Caco-2 (cell line): ENCODE measurements around the gene CEBPG. TPM values are rescaled to one million over a fixed set of nuclear protein-coding genes. Genes with fewer than 3 reads are reported as not detected.

Experiments used
- BruUV-seq: library from RNA; stranded (reverse); fragments of 400-500 nt; replicated peaks from 2 replicates; lab custom pipeline; 2021; lab: Mats Ljungman, UMichigan
- CTCF ChIA-PET: fragments of 300-600 bp; sonication (Branson Sonifier 250); formaldehyde crosslinking; loops from one replicate; lab custom pipeline; 2022; ENCODE audit warnings: antibody characterized with exemption; lab: Charles Lee
- POLR2A ChIA-PET: fragments of 300-600 bp; sonication (Branson Sonifier 250); formaldehyde crosslinking; loops from one replicate; lab custom pipeline; 2022; ENCODE audit warnings: antibody characterized with exemption; lab: Charles Lee
- DNase-seq, 2 experiments: peaks; one replicate each; pipeline versions ENCODE4 v3.0.0 to v3.0.0-alpha.2; 2020 to 2022
- H3K27me3 ChIP-seq: replicated peaks from 2 replicates; pipeline ENCODE4 v1.6.0; 2011; ENCODE audit warnings: low read length; ENCODE audit not compliant: control insufficient read depth, insufficient read depth
- H3K36me3 ChIP-seq: 2 replicates; pipeline ENCODE4 v1.5.1; 2011; ENCODE audit warnings: low read length; ENCODE audit not compliant: control insufficient read depth, insufficient read depth
- H3K4me1 ChIP-seq: fragments of 250-450 bp; sonication (Bioruptor Pico); 2 replicates; pipeline ENCODE4 v1.5.1; 2020; ENCODE audit warnings: mild to moderate bottlenecking
- H3K4me3 ChIP-seq: 2 replicates; pipeline ENCODE4 v1.5.1; 2011; ENCODE audit warnings: low read depth, mild to moderate bottlenecking, control low read depth, low read length
- H3K9me3 ChIP-seq: fragments of 250-450 bp; sonication (Bioruptor Pico); 2 replicates; pipeline ENCODE4 v1.5.1; 2020; ENCODE audit warnings: mild to moderate bottlenecking, moderate library complexity
- H3K27ac Mint-ChIP-seq: one replicate; pipeline ENCODE4 v1.8.0; 2022; ENCODE audit warnings: mixed read lengths; ENCODE audit not compliant: unreplicated experiment
- H3K27me3 Mint-ChIP-seq: one replicate; pipeline ENCODE4 v1.8.0; 2022; ENCODE audit warnings: mixed read lengths; ENCODE audit not compliant: insufficient read depth, unreplicated experiment
- H3K36me3 Mint-ChIP-seq: one replicate; pipeline ENCODE4 v1.8.0; 2022; ENCODE audit warnings: mild to moderate bottlenecking, mixed read lengths; ENCODE audit not compliant: insufficient read depth, unreplicated experiment
- H3K4me1 Mint-ChIP-seq: one replicate; pipeline ENCODE4 v1.8.0; 2022; ENCODE audit warnings: low read depth, mixed read lengths; ENCODE audit not compliant: unreplicated experiment
- H3K4me3 Mint-ChIP-seq: one replicate; pipeline ENCODE4 v1.8.0; 2022; ENCODE audit warnings: mild to moderate bottlenecking, moderate library complexity, mixed read lengths; ENCODE audit not compliant: unreplicated experiment
- H3K9me3 Mint-ChIP-seq: one replicate; pipeline ENCODE4 v1.8.0; 2022; ENCODE audit warnings: mixed read lengths; ENCODE audit not compliant: unreplicated experiment
- CTCF ChIP-seq, 2 experiments: fragments of 200-600 bp in 1 of 2; IDR thresholded peaks; 1 replicate in 1 of 2; 2 replicates in 1 of 2; pipeline versions ENCODE4 v1.5.1 to v1.8.0; 2011 to 2022; ENCODE audit warnings: antibody characterized with exemption in 1 of 2, control low read depth in 1 of 2, inconsistent platforms in 1 of 2, low read depth in 1 of 2, low read length in 1 of 2, mild to moderate bottlenecking in 1 of 2, moderate library complexity in 1 of 2; ENCODE audit not compliant: insufficient read depth in 1 of 2, severe bottlenecking in 1 of 2, unreplicated experiment in 1 of 2
- intact Hi-C: fragments of 100-400 bp; cut with micrococcal nuclease; formaldehyde crosslinking; loops from one replicate; pipeline ENCODE4 v1.10.0; 2022; ENCODE audit not compliant: unreplicated experiment
- total RNA-seq: library from RNA; stranded (reverse); gene quantifications from 2 replicates; pipeline ENCODE4 v1.2.3, GENCODE V29; 2022

CEBPG gene
- total RNA-seq, 1 experiment from 2014 or later = 79.4 TPM

- BruUV-seq = no TSS peak
- Mint-ChIP-seq H3K4me3 (no peak overlapping the region), H3K36me3 (no peaks in the 10 kb centered on the region), H3K27ac (no peak overlapping the region), H3K4me1 (no peaks in the 10 kb centered on the region), H3K27me3 (no peaks in the 10 kb centered on the region), H3K9me3 (no peaks in the 10 kb centered on the region)
- CTCF ChIA-PET = no interaction called here
- no peaks in the 10 kb centered on the region for H3K27me3 ChIP-seq
- no peak for TF ChIP-seq CTCF (IDR thresholded peaks at IDR 0.05; ENCODE audit: insufficient read depth in 1 of 2, low read depth in 1 of 2, low read length in 1 of 2, severe bottlenecking in 1 of 2, unreplicated experiment in 1 of 2)
- H3K36me3 ChIP-seq = peaks cover 4% of the 10 kb centered on the region
- peaks cover 6% of the 10 kb centered on the region for H3K4me1 ChIP-seq
- intact Hi-C loops = loop anchor here (10.0 kb wide), 1 partner anchor 224 kb away; no protein-coding TSS in a partner anchor
- POLR2A ChIA-PET = no interaction called here
- H3K9me3 ChIP-seq = no peaks in the 10 kb centered on the region
- no peak for DNase-seq
- no peak overlapping the region for H3K4me3 ChIP-seq
Measured at GRCh38 chr19:33410915-33411401, 37.4 kb downstream of the CEBPG start.

- Histone ChIP-seq H3K4me1 (peaks cover 5% of the 10 kb centered on the region), H3K4me3 (no peak overlapping the region), H3K27me3 (no peaks in the 10 kb centered on the region), H3K9me3 (no peaks in the 10 kb centered on the region), H3K36me3 (peaks cover 1% of the 10 kb centered on the region)
- no peak for TF ChIP-seq CTCF (IDR thresholded peaks at IDR 0.05; ENCODE audit: insufficient read depth in 1 of 2, low read depth in 1 of 2, low read length in 1 of 2, severe bottlenecking in 1 of 2, unreplicated experiment in 1 of 2)
- H3K27me3 Mint-ChIP-seq = no peaks in the 10 kb centered on the region
- BruUV-seq = no TSS peak
- DNase-seq = no peak
- CTCF ChIA-PET = interaction anchor here (0.8 kb wide), 1 partner anchor 312 kb away, joined by 3 read pairs; no protein-coding TSS in a partner anchor
- H3K4me1 Mint-ChIP-seq = peaks cover 4% of the 10 kb centered on the region
- no peaks in the 10 kb centered on the region for H3K36me3 Mint-ChIP-seq
- H3K4me3 Mint-ChIP-seq = no peak overlapping the region
- no peaks in the 10 kb centered on the region for H3K9me3 Mint-ChIP-seq
- intact Hi-C loops = loop anchor here (10.0 kb wide), 1 partner anchor 223 kb away; no protein-coding TSS in a partner anchor
- POLR2A ChIA-PET = no interaction called here
- no peak overlapping the region for H3K27ac Mint-ChIP-seq
Measured at GRCh38 chr19:33411621-33412180, 38.2 kb downstream of the CEBPG start.

GRCh38 chr19:33412601-33413425 is 39.3 kb downstream of the CEBPG start:
- Histone ChIP-seq H3K9me3 (no peaks in the 10 kb centered on the region), H3K4me1 (peaks cover 4% of the 10 kb centered on the region; the same call in 1 of the 2 replicates), H3K4me3 (no peak overlapping the region), H3K27me3 (no peaks in the 10 kb centered on the region), H3K36me3 (peaks cover 1% of the 10 kb centered on the region)
- ChIA-PET CTCF (interaction anchor here (1.0 kb wide), 2 partner anchors 14 to 173 kb away, joined by 3 read pairs; no protein-coding TSS in a partner anchor), POLR2A (no interaction called here)
- no peak for TF ChIP-seq CTCF (IDR thresholded peaks at IDR 0.05; ENCODE audit: insufficient read depth in 1 of 2, low read depth in 1 of 2, low read length in 1 of 2, severe bottlenecking in 1 of 2, unreplicated experiment in 1 of 2)
- BruUV-seq = no TSS peak
- intact Hi-C loops = loop anchor here (10.0 kb wide), 1 partner anchor 222 kb away; no protein-coding TSS in a partner anchor
- DNase-seq = no peak
- H3K4me1 Mint-ChIP-seq = peaks cover 5% of the 10 kb centered on the region
- no peaks in the 10 kb centered on the region for H3K27me3 Mint-ChIP-seq
- no peak overlapping the region for H3K4me3 Mint-ChIP-seq
- H3K9me3 Mint-ChIP-seq = no peaks in the 10 kb centered on the region
- H3K36me3 Mint-ChIP-seq = no peaks in the 10 kb centered on the region
- no peak overlapping the region for H3K27ac Mint-ChIP-seq
